ENCODE results near the gene ARVCF.
A peak's percentile ranks its signal among the peaks of the same experiment; 100 is the strongest.
"Not testable (repeated sequence)": the region's sequence is repeated elsewhere in the genome, so short reads cannot be mapped to it uniquely, and the experiment has no call there.

ARVCF gene

DNA sequence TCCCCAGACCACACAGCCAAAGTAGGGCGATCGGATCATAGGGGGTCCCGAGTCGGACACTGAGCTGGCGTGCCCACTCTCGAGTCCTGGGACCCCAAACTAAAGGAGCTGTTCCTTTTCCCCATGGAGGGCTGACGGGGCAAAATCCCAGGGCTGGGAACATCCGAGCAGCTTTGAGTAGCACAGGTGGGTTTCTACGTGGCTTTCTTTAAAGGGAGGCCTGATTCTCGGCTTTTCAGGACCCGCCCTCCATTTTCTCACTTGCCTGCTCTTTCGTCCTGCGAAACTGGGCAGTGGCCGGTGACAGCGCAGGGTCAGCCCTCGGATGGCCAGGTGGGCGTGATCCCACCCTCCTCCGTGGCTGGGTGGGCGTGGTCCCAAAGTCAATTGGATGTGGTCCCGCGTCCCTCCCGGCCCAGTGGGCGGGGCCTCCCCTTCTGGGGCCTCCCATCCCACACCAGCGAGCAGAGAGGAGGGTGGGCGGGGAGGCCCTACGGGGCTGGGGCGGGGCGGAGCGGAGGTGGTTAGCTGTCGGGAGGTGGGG, 57.5 kb downstream of the ARVCF start:
- no peak for DNase-seq

GRCh38 chr22:19958083-19959042, 58.3 kb downstream of the ARVCF start:
- DNase-seq: no peak

GRCh38 chr22:19957445-19957844, 59.2 kb downstream of the ARVCF start:
- no peak for DNase-seq

DNA sequence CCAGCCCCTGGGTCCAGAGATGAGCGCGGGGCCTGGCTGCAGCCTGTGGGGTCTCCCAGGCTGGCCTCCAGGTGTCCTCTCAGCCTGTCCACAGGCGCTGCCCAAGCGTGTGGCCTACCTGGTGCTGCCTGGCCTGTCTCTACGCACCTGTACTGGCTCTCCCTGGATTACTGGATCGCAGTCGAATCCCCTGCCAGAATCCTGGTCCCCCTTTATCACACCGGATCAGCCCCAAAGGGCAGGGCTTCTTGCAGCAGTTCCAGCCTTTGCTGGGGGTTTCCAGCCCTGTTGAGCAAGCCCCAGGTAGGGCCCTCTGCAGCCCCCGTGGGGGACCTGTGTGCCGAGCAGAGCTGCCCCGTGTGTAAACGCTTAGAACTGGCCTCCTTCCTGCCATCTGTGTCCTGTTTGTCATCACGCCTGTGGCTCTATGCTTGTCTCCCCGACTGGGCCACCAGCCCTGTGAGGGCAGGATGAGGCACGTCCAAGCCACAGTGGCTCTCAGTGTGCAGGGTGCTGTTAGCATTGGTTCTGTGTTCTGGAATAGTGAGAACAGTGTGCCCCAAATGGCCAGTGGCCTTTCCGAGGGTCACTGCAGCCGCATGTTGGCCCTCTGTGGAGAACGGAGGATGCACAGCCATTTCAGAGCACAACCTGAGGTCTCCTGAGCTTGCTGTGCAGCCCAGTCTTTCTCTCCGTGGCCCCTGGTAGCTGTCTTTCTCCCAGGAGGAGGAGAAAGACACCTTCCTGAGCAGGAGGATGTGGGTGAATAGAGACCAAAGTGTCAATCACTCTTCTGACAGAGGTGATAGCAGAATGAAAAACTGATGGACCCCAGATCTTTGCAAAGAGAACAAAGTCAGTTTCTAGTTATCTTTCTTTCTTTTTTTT, 61.1 kb downstream of the ARVCF start:
- no peak for DNase-seq

DNA sequence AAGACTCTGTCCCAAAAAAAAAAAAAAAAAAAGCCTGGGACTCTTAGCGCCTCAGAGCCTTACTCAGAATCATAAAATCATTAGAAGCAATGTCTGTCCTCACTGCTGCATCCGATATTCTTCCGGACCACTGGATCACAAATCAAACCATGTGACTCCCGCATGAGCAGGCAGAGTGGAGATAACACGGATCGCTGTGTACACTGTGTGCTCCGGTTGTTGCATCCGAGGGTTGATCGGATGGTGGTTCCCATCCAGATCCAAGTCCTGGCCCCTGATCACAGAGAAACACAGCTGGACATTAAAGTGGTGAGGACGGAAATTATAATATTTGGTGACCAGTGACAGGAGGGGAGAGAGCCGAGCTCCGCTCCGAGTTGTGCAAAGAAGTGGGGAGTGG, 65.3 kb downstream of the ARVCF start:
- no peak for DNase-seq

DNA sequence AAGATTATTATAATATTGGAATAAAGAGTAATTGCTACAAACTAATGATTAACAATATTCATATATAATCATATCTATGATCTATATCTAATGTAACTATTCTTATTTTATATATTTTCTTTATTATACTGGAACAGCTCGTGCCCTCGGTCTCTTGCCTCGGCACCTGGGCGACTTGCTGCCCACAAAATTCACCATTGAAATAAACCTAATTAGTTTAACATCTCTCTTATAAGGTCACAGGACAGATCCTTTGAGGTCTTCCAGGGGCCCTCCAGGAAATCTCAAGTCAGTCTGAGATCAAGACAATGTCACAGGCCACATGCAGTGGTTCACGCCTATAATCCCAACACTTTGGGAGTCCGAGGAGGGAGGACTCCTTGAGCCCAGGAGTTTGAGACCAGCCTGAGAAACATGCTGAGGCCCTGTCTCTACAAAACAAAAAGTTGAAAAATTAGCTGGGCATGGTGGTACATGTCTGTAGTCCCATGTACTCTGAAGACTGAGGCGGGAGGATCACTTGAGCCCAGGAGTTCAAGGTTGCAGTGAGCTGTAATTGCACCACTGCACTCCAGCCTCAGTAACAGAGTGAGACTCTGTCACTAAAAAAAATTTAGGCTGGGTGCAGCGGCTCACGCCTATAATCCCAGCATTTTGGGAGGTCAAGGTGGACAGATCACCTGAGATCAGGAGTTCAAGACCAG, 68.4 kb downstream of the ARVCF start:
- no peak for DNase-seq

GRCh38 chr22:19943082-19944026, 73.3 kb downstream of the ARVCF start:
- DNase-seq: no peak

DNA sequence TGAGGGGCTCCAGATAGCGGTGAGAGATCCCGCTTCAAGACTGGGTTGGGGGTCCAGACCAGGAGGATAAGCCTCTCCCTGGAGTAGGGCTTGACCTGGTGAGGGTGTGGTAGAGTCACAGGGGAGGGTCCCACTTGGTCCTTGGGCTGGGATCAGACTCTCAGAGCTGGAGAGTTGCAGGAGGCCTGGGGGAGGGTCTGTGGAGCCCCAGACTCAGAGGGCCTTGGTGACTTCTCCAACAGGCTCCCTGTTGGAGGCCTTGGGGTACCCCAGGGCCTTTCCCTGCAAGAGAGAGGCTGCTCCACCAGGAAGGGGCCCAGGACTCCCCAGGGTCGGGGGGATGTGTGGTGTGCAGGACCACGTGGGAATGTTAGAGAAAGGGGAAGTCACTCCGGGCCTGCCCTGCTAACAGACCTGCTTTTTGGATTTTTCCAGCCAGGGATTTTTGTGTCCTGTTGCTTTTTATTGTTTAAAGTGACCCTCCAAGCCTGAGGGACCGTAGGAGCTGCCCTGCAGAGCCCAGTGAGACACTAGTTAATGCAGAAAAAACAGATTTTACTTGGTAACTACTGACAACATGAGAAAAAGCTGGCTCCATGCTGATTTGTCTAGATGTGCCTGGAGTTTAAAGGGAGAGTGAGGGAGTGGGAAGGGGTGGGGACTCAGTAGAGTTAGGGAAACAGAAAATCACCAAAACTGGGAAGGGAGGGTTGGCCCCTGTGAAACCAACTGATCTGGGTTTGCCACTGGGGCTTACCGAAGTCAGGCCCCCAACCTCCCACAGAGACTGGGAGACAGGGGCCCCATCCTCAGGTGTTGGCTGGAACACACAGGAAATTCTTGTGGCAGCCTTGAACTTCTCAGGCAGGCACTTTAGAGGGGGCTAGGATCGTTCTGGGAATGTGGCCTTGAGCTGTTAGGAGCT, 74.2 kb downstream of the ARVCF start:
- DNase-seq: no peak

DNA sequence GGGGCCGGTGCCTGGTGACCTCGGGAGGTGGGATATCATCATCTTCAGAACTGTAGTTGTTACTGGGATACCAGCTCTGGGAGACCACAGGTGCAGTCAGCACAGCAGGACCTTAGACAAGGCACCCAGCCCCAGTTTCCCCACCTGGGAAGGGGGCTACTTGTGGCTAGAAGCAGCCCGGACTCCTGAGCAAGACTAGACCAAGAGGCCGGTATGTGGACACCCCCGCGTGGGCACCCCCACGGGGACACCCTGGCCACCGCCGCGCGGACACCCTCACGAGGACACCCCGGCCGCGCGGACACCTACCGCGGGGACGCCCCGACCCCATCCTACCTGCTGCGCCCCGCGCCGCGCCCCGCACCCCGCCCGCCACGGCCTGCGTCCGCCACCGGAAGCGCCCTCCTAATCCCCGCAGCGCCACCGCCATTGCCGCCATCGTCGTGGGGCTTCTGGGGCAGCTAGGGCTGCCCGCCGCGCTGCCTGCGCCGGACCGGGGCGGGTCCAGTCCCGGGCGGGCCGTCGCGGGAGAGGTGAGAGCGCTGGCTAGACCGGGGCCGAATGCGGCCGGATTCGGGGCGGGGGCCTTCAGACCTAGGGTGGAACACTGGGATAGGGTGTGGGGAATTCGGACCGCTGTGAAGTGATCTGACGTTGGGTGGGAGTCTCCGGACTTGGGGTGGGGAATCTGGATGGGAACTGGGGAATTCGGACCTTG, 75.1 kb downstream of the ARVCF start, which contains the start of the genes COMT and TXNRD2:
COMT (plus strand) TSS at position 408 of the 718 bp plus-strand sequence. CDS start 20,755 bp downstream, outside the sequence.
TXNRD2 (minus strand) TSS at position 454 of the 718 bp plus-strand sequence; CDS start at position 439, 15 bp downstream.
- DNase-seq: peak; percentile 68

DNA sequence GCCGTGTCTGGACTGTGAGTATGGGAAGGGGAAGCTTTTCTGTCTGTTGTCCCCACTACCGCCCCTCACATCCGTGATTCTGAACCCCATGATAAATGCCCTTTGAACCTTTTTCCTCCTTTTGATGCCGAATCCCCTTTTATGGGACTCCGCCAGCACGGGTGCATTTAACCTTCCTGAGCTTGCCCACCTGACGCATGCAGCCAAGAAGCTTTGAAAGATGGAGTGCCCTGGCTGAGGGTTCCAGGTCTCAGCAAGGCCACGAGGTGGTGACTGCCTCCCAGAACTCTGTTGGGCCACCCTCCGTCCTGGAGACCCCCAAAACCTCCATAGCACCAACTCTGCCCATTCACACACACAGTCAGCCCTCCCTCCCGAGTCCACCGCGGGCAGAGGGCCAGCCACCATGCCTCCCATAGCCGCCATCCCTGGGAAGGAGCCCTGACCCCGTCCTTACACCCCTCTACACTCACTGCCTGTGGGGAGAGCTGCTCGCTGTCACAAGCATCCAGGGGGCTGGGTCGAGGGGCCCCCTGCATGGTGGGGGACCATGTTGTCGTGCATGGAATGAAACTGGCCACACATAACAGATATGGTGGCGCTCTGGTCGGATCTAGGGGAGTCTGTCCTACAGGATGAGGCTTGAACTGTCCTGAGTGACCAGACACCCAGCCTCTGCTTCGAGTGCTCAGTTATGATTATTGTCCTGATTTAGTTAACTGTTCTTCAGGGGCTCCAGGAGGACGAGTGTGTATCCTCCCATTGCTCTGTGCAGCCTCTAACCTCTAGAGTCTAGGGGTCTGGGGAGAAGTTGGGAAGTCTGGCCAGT, 75.9 kb downstream of the ARVCF start:
- no peak for DNase-seq

DNA sequence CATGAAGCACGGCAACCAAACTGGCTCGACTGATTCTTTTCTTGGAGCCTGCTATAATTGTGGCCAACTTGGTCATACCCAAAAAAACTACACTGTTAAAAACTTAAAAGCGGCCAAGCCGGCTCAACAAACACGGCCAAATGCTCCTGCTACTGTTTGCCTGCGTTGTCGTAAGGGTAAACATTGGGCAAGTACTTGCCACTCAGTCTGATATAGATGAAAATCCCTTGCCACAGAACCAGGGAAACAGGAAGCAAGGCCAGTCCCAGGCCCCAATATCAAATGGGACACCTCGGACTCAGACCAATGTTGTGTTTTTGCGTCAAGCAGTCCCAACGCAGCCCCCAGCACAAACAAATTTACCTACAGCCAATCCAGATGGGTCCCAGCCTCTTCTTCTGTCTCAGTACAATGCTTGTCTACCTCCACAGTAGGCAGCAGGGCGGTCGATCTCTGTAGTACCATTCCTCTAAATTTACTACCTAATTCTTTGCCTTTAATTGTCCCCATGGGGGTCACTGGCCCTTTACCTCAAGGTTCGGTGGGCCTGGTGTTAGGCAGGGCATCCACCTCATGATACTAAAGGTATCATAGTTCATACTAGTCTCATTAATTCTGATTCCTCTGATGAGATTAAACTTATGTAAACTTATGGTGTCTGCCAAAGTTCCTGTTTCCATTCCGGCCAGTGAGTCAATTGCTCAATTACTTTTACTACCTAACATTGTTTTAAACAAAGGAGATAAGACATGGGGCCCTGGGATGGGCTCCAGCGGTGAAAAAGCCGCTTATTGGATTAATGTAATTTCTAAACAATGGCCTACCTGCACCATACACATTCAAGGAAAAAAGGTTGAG, 78.8 kb downstream of the ARVCF start:
- DNase-seq: no peak

DNA sequence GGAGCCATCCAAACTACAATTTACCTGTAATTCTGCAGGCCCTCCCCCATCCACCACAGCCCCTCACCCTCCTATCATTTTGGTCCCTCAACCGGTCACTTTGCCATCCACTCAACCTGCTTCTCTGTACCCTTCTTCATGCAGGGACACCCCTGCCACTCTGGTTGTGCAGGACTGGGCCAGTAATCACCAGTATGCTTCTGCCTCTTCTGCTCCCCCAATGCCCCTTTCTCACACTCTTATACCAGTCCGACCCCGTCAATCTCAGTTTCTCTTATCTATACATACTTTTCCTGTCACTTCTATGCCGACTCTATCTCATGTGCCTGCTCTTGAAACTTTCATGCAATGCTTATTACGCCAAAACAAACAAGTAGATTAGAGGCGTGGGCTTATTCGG, 80.1 kb downstream of the ARVCF start:
- DNase-seq: no peak

DNA sequence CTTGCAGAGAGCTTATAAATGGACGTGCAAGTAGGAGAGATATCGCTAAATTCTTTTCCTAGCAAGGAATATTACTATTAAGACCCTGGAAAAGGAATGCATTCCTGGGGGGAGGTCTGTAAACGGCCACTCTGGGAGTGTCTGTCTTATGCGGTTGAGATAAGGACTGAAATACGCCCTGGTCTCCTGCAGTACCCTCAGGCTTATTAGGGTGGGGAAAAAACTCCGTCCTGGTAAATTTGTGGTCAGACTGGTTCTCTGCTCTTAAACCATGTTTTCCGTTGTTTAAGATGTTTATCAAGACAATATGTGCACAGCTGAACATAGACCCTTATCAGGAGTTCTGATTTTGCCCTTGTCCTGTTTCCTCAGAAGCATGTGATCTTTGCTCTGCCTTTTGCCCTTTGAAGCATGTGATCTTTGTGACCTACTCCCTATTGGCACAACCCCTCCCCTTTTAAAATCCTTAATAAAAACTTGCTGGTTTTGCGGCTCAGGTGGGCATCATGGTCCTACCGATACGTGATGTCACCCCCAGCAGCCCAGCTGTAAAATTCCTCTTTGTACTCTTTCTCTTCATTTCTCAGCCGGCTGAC, 81.4 kb downstream of the ARVCF start:
- DNase-seq: not testable (repeated sequence)

DNA sequence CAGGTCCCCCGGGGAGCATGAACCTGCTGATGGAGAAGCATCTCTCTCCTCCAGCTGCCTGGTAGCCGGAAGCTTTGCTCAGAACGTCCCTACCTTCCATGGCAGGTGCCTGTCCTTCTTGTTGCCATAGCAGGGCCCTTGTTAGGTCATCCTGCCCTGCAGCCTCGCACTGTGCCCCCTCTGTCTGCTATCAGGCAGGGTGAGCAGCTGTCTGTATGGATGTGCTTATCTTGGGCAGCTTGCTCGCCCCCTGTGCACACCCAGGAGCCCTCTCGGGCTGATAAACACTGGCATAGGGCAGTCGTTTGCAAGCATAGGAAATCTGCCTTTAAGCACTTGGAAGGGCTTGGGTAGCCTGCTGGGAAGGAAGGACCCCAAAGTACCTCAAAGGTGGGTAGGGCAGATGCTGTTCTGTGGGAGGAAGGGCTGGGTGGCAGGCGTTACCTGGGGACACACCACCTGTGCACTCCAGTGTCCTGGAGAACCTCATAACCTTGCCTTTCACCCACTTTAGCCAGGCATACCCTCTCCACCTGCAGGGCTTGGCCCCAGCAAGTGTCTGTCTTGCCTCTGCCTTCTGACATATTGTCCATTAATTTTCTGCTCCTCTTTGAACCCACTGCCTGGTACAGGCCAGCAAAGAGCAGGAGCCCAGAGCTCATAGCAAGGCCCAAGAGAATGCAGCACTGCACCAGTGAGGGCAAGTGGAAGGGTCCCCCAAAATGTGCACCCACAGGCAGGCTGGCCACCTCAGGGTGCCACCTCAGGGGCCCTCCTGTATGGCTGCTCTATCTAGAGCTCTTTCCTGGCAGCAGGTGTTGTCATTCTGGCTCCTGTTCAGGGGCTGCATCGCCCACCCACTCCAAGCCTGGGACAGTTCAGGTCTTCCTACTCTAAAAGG, 83.0 kb downstream of the ARVCF start:
- DNase-seq: no peak

DNA sequence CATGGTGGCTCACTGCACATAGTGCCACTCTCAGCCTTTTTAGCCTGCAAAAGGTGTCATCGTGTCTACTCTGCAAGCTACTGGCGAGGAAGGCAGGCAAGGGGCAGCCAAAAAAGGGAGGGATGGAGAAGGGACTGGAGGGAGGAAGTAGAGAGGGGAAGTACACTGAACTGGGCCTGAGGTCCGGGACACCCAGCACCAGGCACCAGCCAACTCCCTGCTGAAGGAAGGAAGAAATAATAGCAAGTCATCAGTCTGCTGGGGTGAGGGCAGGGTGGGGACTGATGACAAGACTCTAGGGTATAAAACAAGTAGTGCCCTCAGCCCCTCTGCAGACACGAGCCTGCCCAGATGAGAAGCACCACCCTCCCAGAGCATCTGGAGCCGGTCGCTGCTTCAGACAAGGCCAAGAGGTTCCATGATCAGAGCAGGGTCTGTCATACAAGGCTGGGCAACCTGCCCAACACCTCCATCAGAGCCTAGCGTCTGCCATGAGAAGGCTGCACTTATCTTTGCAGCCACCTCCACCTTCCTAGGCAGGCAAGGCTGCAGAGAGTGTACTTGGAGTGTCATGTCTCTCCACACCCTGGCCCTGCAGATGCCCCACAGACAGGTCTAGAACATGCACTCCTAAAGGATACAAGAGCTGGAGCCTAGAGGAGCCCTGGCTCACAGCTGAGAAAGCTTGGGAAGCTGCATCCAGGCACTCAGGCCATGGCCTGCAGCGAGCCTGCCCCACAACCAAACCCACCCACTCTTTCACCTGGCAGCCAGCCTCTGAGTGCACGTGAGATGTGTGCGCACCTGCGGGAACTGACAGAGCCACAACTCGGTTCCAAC, 84.0 kb downstream of the ARVCF start:
- no peak for DNase-seq

Measured in stimulated activated CD4-positive, alpha-beta T cell treated with anti-CD3 and anti-CD28 coated beads, Interleukin-4, amount 100 ng/mL, for 24 hours (primary cell).